HepG2 (cell line): ENCODE data around the gene CPAMD8.

Experiments used
- CTCF ChIP-seq: sonication (generic); formaldehyde crosslinking; IDR thresholded peaks from 2 replicates; pipeline ENCODE4 v1.5.0; 2020; ENCODE audit warnings: mild to moderate bottlenecking, missing genetic modification reagents, moderate library complexity
- KAT2B ChIP-seq: fragments of 150-350 bp; IDR thresholded peaks from 2 replicates; pipeline ENCODE4 v1.6.1; 2014; ENCODE audit warnings: low read depth, low read length, borderline replicate concordance
- THRA ChIP-seq: sonication (generic); formaldehyde crosslinking; IDR thresholded peaks from 2 replicates; pipeline ENCODE4 v1.4.0; 2020; ENCODE audit warnings: missing genetic modification reagents, borderline replicate concordance

GRCh38 chr19:17049711-17050280 is 23.2 kb upstream of the CPAMD8 start:
- TF ChIP-seq KAT2B: no peak
- TF ChIP-seq CTCF (CRISPR knock-in tag): no peak
- TF ChIP-seq THRA: no peak
